GM19043 (cell line): ENCODE data around the gene PPP4C.
A peak's percentile ranks its signal among the peaks of the same experiment; 100 is the strongest.

ENCODE experiments used
- ATAC-seq: cut with Tn5 transposase; IDR thresholded peaks from one replicate; pipeline ENCODE4 v1.9.1; 2021; ENCODE audit warnings: low read depth; ENCODE audit not compliant: unreplicated experiment

The PPP4C gene

DNA sequence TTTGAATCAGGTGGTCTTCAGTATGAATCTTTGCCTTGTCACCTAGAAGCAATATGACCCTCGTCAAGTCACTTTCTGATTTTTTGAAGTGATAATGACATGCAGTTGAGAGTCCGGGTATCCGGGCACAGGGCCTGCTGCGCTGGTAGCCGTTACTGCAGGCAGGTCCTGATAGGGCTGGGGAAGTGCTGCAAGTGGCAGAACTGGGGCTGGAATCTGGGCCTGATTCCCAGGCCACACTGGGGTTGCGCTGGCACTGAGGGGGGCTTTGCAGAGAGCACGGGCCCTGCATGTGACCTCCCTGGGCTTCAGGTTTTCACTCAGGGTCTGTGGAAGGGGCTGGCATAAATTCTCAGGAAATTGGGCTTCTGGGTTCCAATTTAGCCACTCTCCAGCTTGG lies 3.0 kb downstream of the PPP4C start:
- no peak for ATAC-seq

DNA sequence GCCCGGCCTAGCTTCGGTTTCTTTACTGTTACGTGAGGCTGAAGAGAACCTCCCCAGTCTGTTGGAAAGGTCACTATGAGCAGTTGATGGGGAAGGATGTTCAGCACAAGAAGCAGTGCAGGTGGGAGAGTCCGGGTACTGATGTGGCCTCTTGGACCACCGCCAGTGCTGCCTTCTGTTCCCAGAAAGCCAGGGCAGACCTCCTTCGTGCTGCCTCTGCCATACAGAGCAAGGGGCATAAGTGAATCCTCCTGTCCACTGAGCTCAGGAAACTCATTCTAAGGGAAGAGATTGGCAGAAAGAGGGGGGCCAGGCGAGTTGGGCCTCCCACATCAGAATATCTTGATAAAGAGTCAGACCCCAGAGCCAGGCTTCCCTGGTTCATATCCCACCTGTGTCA lies 3.7 kb downstream of the PPP4C start:
- no peak for ATAC-seq

GRCh38 chr16:30082545-30083090 lies 6.8 kb downstream of the PPP4C start:
- ATAC-seq = no peak

- ATAC-seq = no peak
Observed at GRCh38 chr16:30083216-30084055, 7.6 kb downstream of the PPP4C start.

DNA sequence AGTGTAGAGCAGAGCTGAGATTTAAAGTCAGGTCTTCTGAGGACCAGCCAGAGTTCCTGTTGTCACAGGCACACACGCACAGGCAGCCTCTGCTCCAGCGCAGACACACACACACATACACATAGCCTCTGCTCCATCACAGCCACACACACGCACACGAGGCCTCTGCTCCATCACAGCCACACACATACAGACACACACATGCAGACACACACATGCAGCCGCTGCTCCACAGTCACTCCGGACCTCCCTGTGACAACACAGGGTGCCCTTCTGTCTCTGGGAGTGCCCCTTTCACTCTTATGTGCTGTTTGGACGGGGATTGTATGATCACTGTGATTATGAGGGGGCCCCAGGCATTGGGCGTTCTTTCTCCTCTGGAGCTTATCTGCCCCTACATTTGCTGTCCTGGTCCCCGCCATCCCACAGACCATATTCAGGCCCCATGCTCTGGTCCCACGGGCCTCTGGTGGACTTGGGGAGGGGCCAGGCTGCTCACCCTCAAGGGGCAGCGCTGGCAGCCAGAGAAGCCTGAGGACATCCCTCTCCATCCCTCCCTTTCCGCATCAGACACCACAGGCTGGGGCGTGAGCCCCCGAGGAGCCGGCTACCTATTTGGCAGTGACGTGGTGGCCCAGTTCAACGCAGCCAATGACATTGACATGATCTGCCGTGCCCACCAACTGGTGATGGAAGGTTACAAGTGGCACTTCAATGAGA lies 8.5 kb downstream of the PPP4C start:
- ATAC-seq = no peak

- ATAC-seq = no peak
Observed at GRCh38 chr16:30084816-30085159, 9.0 kb downstream of the PPP4C start.

DNA sequence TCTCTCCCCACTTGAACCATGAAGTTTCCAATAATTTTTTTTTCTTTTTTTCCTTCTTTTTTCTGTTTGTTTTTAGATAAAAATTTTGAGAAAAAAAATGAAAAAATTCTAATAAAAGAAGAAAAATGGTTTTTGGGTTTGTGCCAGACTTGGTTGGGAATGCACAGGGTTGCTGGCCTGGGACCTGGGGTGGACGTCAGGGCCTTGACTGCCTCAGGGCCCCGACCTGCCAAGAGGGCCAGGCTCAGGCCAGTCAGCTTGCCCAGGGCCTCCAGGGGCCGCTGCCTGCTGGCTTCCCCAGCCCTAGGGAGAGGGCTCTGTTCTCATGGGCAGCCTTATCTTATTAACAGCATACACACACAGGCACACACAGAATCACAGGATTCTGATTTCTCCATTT lies 9.5 kb downstream of the PPP4C start:
- ATAC-seq = no peak

GRCh38 chr16:30085820-30086219 lies 10.0 kb downstream of the PPP4C start:
- ATAC-seq = no peak

DNA sequence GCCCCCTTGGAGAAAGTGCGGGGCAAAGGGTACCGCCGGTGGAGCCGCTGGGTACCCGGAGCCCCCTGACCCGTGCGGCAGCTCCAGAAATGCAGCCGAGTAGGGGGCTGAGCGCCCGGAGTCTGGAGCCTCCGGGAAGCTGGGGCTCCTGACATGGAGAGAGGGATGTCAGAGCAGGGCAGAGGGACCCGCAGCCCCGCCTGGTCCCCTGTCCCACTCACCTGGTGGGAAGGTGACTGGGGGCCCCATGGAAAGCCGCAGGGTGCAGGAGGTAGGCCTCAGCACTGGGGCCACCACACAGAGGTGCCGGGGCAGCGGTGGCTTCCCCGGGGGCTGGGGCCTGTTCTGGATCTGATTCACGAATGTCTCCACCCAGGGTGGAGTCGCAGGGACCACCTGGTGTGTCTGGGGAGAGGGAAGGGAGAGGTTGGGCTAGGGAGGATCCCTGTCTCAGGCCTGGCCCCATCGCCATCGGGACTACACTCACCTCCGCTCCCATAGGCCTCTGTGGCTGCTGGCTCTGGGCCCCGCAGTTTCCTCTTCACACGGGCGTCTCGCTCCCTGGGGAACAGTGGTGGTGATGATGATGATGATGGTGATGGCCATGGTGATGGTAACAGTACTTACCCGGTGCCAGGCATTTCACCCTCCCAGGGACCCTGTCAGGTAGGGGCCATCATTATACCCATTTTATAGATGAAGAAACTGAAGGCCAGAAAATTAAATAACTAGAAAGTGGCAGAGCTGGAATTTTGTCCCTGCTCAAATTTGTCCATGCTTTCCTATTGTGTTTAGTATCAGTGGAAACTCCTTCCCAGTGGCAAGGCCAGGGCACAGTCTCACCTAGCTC lies 10.7 kb downstream of the PPP4C start:
- ATAC-seq = no peak

- no peak for ATAC-seq
Observed at GRCh38 chr16:30087181-30087898, 11.5 kb downstream of the PPP4C start.

- ATAC-seq = no peak
Observed at GRCh38 chr16:30088237-30088831, 12.5 kb downstream of the PPP4C start.

DNA sequence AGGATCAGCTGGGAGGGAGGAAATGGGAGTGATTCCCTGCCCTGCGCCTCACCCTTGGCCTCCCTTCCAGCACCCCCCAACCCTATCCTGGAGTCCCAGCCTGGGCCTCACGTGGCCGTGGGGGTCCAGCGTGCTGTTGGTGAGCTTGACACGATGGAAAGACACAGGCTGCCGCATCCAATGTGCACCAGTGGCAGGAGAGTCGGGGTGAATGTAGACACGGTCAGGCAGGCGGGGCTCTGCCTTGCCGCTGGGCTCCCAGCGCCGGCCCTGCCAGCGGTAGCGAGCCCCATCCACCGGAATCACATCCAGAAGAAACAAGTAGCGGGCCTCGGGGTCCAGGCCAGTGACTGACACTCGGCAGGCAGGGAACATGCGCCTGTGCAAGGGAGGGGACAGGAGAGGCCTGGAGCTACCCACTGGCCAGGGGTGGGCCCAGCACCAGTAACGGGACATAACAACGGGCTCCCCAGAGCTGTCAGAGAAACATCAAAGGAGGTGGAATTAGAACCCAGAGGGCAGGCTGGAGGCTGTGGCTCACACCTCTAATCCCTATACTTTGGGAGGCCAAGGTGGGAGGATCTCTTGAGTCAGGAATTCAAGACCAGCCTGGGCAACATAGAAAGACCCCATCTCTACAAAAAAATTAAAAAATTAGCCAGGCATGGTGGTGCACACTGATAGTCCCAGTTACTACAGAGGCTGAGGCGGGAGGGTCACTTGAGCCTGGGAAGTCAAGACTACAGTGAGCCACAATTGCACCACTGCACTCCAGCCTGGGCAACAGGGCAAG lies 13.2 kb downstream of the PPP4C start:
- ATAC-seq = no peak

- ATAC-seq = no peak
Observed at GRCh38 chr16:30090610-30091331, 15.0 kb downstream of the PPP4C start.

- peak; percentile 65 for ATAC-seq
Observed at GRCh38 chr16:30091474-30092372, 15.9 kb downstream of the PPP4C start, which contains the start of gene TBX6. TBX6 (minus strand) TSS chr16:30091924; CDS start chr16:30091193, 731 bp downstream.

DNA sequence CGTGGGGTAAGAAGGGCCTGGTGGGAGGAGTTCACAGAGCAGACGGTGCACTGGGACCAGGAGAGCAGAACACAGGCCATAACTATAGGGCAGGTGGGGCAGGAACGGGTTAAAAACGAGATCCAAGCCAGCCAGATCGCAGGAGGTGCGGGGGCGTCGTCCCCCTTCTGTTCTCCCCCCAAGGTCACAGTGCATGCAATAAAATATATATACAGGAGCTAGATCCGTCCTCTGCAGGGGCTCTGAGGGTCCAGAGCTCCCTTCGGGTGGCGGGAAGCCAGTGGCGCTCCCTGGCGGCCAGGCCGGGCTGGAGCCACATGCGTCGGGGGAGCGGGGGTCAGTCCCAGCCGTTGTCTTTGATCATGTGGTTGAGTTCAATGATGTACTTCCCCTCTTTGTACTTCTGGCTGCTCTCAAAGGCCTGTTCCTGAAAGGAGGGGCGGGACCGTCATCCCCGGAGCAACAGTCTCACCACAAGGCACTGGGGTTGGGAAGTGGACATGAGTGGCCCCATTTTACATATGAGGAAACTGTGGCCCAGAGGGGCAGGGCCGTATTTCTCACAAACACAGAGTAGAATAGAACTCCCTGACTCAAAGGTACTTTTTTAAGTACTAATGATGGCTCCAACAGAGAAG lies 16.7 kb downstream of the PPP4C start:
- ATAC-seq = peak; percentile 36

GRCh38 chr16:30094541-30095165 lies 18.9 kb downstream of the PPP4C start:
- no peak for ATAC-seq
